Amniotic epithelial cell (primary cell): ENCODE data around the gene LIPJ.

Source experiments
- DNase-seq: peaks from one replicate; pipeline ENCODE4 v3.0.0-alpha.2; 2010; ENCODE audit warnings: low read depth

LIPJ gene

GRCh38 chr10:88598055-88598454 lies 11.5 kb downstream of the LIPJ start:
- DNase-seq: peak; percentile 10

GRCh38 chr10:88608052-88608732 lies 21.6 kb downstream of the LIPJ start:
- no peak for DNase-seq

- DNase-seq: no peak
Observed at GRCh38 chr10:88608780-88609179, 22.2 kb downstream of the LIPJ start.

DNA sequence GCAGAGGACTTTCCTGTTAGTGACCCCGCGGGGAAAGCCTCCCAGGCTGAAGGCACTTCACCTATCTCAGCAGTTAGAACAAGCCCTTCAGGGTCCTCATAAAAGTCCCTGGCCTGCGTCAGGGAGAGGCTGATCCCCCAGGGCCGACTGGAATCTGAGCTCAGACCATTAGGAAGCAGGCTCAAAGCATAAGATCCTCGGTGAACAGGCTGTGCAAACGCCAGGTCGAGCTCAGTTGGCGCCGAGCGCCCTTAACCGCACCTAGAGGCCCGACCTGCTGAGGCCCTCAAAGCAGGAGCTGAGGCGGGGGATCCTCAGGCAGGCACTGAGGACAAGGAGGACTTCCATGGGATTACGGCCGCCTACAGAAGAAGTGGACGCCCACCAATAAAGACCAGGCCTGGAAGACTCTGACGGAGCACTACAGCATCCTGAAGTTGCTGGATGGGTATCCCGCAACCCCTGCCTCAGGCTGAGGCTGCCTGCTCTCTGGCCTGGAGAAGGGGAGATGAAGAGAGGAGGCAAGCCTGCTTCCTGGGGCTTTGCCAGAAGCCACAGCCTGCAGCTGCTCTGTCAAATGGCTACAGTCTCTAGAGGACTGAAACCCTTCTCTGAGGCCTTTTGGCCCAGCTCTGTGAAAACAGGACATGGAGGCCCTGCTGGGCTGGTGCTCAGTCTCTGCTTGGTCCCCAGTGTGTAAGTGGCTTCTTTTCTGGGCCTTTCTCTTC lies 29.9 kb downstream of the LIPJ start:
- no peak for DNase-seq

DNA sequence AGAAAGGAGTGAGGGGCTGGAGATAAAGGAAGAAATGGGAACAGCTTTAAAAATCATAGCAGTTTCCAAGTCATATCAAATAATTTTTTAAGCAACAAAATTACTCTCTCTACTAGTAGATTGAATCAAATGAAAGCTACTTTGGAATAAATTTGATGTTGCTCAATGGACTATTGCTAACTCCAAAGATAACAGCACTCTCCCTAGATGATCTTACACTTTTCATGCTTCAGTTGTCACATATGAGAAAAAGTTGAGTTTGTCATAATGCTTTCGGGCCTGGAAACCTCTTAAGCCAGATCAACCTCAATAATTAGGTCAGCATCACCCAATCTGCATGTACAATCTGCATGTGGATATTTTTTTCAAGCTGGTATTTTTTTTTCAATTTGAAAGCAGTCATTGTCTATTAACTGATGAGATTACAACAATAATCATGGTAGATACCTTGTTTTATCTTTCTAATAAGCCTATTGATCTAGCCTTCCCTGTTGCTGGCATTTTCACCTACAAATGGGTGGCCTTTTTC lies 31.3 kb downstream of the LIPJ start:
- DNase-seq: no peak

DNA sequence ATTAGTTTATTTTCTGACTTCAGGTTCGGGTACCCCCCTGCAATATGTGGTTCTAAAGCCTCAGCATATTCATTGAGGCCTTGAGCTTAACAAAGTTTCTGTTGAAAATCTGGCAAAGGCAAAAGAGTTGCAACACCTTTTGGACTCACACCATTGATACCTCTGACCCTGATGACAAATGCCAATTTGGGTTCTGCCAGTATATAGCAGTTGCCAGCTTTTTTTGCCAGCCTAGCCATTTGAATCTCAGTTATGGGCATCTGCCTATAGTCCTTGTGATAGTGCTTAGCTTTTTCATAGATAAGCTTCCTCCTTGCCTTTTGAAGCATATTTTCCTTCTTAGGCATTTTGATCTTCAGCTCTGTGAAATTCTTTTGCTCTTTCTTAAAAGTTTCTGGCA lies 31.9 kb downstream of the LIPJ start:
- no peak for DNase-seq

DNA sequence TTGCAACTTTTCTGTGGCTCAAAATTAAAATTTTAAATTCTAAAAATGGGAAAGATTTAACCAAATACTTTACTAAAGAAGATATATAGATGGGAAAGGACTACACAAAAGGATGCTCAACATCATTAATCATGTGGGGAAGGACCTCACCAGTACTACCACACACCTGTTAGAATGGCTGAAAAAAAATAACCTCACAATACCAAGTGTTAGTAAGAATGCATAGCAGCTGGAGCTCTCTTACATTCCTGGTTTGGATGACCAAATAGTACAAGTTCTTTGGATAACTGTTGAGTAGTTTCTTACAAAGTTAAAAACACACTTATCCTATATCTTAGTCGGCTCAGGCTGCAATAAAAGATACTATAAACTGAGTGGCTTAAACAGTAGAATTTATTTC lies 33.9 kb downstream of the LIPJ start:
- no peak for DNase-seq

GRCh38 chr10:88623835-88624234 lies 37.3 kb downstream of the LIPJ start:
- DNase-seq: no peak

DNA sequence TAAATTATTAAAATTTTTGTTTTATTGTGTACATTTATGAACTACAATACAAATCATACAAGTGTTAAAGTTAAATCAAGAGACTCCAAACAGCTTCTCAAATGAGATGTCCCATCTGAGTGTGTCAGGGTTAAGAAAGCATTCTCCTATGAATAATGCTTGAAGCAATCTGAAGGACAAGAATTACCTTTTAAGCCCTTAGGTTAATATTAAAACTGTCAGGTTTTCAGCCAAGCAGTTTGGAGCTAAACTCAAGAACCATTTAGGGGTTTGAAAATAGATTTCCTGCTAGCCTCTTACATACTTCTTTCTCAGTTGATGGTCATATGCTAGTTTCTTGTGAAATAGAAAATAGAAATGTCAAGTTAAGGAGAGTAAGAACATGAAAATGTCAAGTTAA lies 38.3 kb downstream of the LIPJ start:
- no peak for DNase-seq

DNA sequence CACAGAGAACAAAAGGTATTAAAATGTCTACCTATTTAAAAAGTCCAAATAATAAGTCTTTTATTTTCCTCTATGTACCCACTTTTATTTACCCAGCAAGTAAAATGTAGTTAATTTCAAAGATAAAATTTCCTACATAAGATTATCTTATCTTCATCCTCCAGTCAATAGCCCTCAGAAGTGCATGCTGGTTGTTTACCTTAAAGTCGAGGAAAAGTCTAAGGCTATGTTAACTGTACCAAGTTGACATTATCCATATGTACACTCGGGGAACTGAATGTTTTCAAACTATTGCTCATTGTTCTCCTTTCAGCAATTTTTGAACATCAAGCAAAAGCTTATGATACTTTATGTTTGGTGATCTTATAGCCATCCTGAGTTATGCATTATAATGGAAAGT lies 53.6 kb downstream of the LIPJ start:
- DNase-seq: no peak

GRCh38 chr10:88642209-88642608 lies 55.6 kb downstream of the LIPJ start:
- DNase-seq: no peak

DNA sequence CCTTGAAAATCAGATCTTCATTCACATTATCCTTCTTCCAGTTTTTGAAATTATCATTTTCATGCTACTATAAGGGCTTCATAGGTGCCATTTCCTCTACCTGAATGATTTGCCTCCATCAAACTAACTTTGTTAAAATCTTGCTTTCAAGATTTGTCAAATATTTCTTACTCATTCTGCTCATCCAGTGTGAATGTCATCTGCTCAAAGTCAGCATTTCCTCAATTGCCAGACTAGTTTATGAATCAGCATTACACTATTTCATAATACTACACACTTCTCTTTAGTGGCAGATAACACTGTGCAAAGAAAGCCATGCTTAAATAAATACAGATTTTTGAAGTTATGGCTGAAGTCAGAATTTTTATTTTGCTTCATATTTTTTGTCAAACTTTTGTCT lies 56.4 kb downstream of the LIPJ start:
- DNase-seq: peak; percentile 69

GRCh38 chr10:88647061-88647615 lies 60.6 kb downstream of the LIPJ start:
- no peak for DNase-seq

DNA sequence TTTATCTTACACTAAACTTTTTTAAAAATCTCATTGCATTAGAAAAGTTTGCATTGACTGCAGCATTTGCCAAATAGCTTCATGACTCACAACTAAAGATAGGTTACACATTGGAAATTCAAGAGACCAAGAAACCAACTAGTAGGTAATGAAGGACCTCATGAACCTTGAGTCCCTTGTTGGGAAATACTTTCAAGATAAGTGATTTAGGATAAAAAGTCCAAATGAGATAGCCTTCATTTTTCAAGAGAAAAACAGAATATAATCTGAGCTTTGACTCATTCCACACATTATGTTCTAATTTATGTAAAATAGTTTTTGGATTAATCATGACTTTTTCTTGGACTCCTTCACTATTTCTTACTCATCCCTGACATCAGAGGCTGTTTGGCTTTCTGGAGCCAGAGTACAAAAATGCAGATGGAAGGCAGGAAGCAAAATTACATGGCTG lies 64.6 kb downstream of the LIPJ start:
- peak; percentile 94 for DNase-seq

DNA sequence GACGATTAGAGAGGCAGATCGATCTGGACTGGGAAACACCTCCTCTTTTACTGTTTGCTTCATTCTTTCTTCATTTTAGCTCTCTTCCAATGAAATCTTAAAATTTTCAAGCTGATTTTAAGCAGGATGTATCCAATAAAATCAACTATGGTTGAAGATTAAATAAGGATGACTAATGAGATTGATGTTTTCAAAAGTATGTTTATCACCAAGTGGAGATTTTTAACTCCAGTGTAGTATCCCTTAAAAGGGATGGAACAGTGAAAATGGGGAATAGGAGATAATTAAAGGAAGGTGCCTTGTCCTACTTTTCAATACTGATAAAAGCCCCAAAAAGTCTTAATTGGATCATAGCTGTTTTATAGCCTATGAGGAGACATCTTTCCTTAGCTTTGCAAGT lies 66.1 kb downstream of the LIPJ start:
- DNase-seq: no peak
